Activated CD8-positive, alpha-beta T cell treated with anti-CD3 and anti-CD28 coated beads for 36 hours (primary cell): ENCODE results near the gene LSM14B. TPM values are rescaled to one million over a fixed set of nuclear protein-coding genes. Genes with fewer than 3 reads are reported as not detected.

Source experiments
- ATAC-seq: fragments of 200-7000 bp; cut with Tn5 transposase; one replicate; pipeline ENCODE4 v1.10.0; 2021; ENCODE audit warnings: mild to moderate bottlenecking, moderate library complexity
- CTCF ChIA-PET: fragments of 350-600 bp; sonication (Branson Sonifier 250); formaldehyde crosslinking; loops from one replicate; lab custom pipeline; 2021; ENCODE audit warnings: antibody characterized with exemption; lab: Charles Lee
- POLR2A ChIA-PET: fragments of 350-600 bp; sonication (Branson Sonifier 250); formaldehyde crosslinking; loops from one replicate; lab custom pipeline; 2021; ENCODE audit warnings: antibody characterized with exemption; lab: Charles Lee
- DNase-seq: peaks from one replicate; pipeline ENCODE4 v3.0.0-alpha.2; 2020
- H3K27ac Mint-ChIP-seq: one replicate; pipeline ENCODE4 v1.8.0; 2021; ENCODE audit warnings: mild to moderate bottlenecking, mixed read lengths
- H3K27me3 Mint-ChIP-seq: one replicate; pipeline ENCODE4 v1.8.0; 2021; ENCODE audit warnings: mixed read lengths
- H3K36me3 Mint-ChIP-seq: one replicate; pipeline ENCODE4 v1.8.0; 2021; ENCODE audit warnings: low read depth, mixed read lengths
- H3K4me1 Mint-ChIP-seq: one replicate; pipeline ENCODE4 v1.8.0; 2021; ENCODE audit warnings: low read depth, mixed read lengths
- H3K4me3 Mint-ChIP-seq: one replicate; pipeline ENCODE4 v1.8.0; 2021; ENCODE audit warnings: mild to moderate bottlenecking, moderate library complexity, mixed read lengths
- H3K9me3 Mint-ChIP-seq: one replicate; pipeline ENCODE4 v1.8.0; 2021; ENCODE audit warnings: mixed read lengths
- CTCF ChIP-seq: fragments of 200-600 bp; IDR thresholded peaks from one replicate; pipeline ENCODE4 v1.8.0; 2022; ENCODE audit warnings: antibody characterized with exemption, mild to moderate bottlenecking
- intact Hi-C: fragments of 100-400 bp; cut with micrococcal nuclease; formaldehyde crosslinking; loops from one replicate; pipeline ENCODE4 v1.10.0; 2022
- total RNA-seq, 2 experiments: library from RNA; stranded (reverse); gene quantifications; one replicate each; pipeline ENCODE4 v1.2.3, GENCODE V29; 2021

The LSM14B gene
- total RNA-seq, 2 experiments from 2014 or later, result 33.5 to 35.6 TPM

GRCh38 chr20:62119591-62120364 is 2.5 kb upstream of the LSM14B start:
- H3K36me3 Mint-ChIP-seq, result peaks cover 9% of the 10 kb centered on the region
- intact Hi-C loops, result loop anchor here (5.0 to 10.0 kb wide), 2 partner anchors 52 to 95 kb away; partner anchors contain the start of gene TAF4
- no peak for ATAC-seq
- ChIA-PET CTCF (interaction anchor here (0.9 to 2.1 kb wide), 3 partner anchors 21 to 109 kb away, joined by 3 to 7 read pairs (median 4); no protein-coding TSS in a partner anchor), POLR2A (interaction anchor here (0.9 to 3.5 kb wide), 5 partner anchors 8 to 53 kb away, joined by 3 to 14 read pairs (median 3); partner anchors contain the start of gene TAF4)
- H3K9me3 Mint-ChIP-seq, result peaks cover 9% of the 10 kb centered on the region
- no peak overlapping the region for H3K4me3 Mint-ChIP-seq
- DNase-seq, result no peak
- no peak overlapping the region for H3K27ac Mint-ChIP-seq
- no peaks in the 10 kb centered on the region for H3K27me3 Mint-ChIP-seq
- TF ChIP-seq CTCF, result no peak
- H3K4me1 Mint-ChIP-seq, result peaks cover 50% of the 10 kb centered on the region

DNA sequence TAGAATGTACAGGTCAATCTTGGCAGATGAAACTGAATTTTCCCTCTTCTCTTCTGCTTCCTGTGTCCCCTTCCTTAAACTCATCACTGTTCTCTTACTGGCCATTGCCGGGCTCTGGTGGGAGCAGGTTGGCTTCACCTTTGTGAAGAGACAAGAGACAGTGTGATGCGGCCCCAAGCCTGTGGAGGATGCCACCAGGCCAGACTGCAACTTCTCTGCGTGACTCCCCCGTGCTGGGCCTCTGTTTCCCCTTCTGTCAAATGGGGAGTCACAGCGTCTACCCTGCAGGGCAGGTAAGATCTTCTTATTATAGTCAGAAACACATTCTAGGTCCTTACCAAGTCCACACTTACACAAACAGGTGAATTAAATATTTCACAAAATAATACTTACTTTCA is 1.9 kb upstream of the LSM14B start:
- Mint-ChIP-seq H3K27ac (peak overlapping the region; percentile 22), H3K9me3 (peaks cover 6% of the 10 kb centered on the region), H3K4me1 (peaks cover 50% of the 10 kb centered on the region), H3K4me3 (peak overlapping the region; percentile 22), H3K27me3 (no peaks in the 10 kb centered on the region), H3K36me3 (peaks cover 15% of the 10 kb centered on the region)
- no peak for TF ChIP-seq CTCF
- no peak for DNase-seq
- intact Hi-C loops, result loop anchor here (5.0 to 10.0 kb wide), 2 partner anchors 53 to 96 kb away; partner anchors contain the start of gene TAF4
- ChIA-PET POLR2A (interaction anchor here (0.6 to 2.3 kb wide), 3 partner anchors 54 to 180 kb away, joined by 3 to 27 read pairs (median 3); partner anchors contain the start of gene TAF4), CTCF (interaction anchor here (1.0 to 2.1 kb wide), 2 partner anchors 21 to 94 kb away, joined by 5 to 7 read pairs; no protein-coding TSS in a partner anchor)
- no peak for ATAC-seq

DNA sequence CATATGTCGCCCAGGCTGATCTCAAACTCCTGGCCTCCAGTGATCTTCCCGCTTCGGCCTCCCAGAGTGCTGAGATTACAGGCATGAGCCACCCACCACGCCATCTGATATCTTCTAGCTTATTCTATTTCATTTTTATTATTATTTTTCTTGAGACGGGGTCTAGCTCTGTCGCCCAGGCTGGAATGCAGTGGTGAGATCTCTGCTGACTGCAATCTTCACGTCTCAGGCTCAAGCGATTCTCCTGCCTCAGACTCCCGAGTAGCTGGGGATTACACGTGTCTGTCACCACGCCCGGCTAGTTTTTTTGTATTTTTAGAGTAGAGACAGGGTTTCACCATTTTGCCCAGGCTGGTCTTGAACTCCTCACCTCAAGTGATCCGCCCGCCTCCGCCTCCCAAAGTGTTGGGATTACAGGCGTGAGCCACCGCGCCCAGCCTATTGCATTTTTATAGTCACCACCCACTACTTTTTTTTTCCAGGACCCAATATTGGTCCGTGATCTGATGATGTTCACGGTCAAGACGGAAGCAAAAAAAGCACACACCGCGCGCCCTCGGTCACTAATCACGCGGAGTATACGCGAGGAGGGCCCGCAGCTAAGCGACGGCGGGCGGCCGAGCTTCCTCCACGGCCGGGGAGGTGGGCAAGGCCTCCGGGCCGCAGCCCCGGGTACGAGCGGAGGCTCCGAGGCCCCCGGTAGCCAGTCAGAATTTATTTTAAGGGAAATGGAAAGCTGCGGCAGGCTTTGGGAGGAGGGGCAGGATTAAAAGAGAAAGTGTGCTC is 1.1 kb upstream of the LSM14B start:
- no peak for TF ChIP-seq CTCF
- ChIA-PET POLR2A (interaction anchor here (0.6 to 2.3 kb wide), 9 partner anchors 12 to 180 kb away, joined by 3 to 27 read pairs (median 4); partner anchors contain the start of genes PSMA7, SS18L1 and TAF4), CTCF (interaction anchor here (0.8 to 2.1 kb wide), 7 partner anchors 14 to 110 kb away, joined by 3 to 10 read pairs (median 5); partner anchors contain the start of genes PSMA7 and SS18L1)
- ATAC-seq (peak; percentile 6), DNase-seq (no peak)
- H3K36me3 Mint-ChIP-seq, result peaks cover 14% of the 10 kb centered on the region
- intact Hi-C loops, result loop anchor here (5.0 to 10.0 kb wide), 2 partner anchors 54 to 96 kb away; partner anchors contain the start of gene TAF4
- H3K27ac Mint-ChIP-seq, result peak overlapping the region; percentile 94
- no peaks in the 10 kb centered on the region for H3K27me3 Mint-ChIP-seq
- H3K4me1 Mint-ChIP-seq, result peaks cover 48% of the 10 kb centered on the region
- H3K4me3 Mint-ChIP-seq, result peak overlapping the region; percentile 77
- peaks cover 2% of the 10 kb centered on the region for H3K9me3 Mint-ChIP-seq

DNA sequence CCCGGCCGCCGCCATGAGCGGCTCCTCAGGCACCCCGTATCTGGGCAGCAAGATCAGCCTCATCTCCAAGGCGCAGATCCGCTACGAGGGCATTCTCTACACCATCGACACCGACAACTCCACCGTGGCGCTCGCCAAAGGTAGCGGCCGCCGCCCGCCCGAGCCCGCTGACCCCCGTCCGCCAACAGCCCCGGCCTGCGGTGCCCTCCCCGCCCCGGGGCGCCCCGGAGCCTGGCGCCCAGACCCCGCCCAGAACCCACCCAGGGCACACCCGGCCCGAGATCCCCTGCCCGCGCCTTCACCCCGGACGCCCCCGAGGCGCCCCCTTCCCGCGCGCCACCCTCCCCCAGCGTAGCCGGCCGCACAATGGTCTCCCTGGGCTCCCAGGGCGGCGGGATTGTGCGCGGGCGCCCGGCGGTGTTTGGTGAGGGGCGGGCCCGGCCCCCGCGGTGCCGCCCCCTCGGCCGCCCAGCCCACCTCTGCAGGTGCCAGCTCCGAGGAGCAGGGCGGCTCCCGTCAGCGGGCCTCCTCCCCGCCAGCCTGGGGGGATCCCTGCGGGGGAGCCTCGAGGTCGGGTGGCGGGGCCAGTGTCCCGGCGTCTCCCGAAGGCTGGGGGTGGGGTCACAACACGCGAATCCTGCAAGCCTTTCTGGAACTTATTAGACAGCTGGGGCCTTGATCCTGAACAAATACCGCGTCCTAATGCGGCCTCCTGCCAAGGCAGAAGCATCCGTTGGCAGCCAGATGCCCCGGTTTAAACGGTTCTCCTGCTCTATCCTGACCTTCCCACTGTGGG is 577 bp downstream of the LSM14B start:
- no peak for ATAC-seq
- ChIA-PET POLR2A (interaction anchor here (0.5 to 2.3 kb wide), 6 partner anchors 9 to 91 kb away, joined by 3 to 27 read pairs (median 4); partner anchors contain the start of genes PSMA7, SS18L1 and TAF4), CTCF (interaction anchor here (0.6 to 1.9 kb wide), 4 partner anchors 13 to 97 kb away, joined by 3 to 6 read pairs (median 4); no protein-coding TSS in a partner anchor)
- Mint-ChIP-seq H3K27ac (peak overlapping the region; percentile 42), H3K4me1 (peaks cover 45% of the 10 kb centered on the region), H3K27me3 (no peaks in the 10 kb centered on the region), H3K4me3 (peak overlapping the region; percentile 78), H3K36me3 (peaks cover 23% of the 10 kb centered on the region), H3K9me3 (no peaks in the 10 kb centered on the region)
- peak; percentile 35 for DNase-seq
- intact Hi-C loops, result loop anchor here (5.0 to 10.0 kb wide), 2 partner anchors 56 to 98 kb away; partner anchors contain the start of gene TAF4
- no peak for TF ChIP-seq CTCF
